SK-N-SH (cell line): ENCODE data around the gene ZNF346. TPM values are rescaled to one million over a fixed set of nuclear protein-coding genes. Genes with fewer than 3 reads are reported as not detected.

Source experiments
- CTCF ChIA-PET: fragments of 300-600, 350-600 bp; formaldehyde crosslinking; extraction: SDS; loops from one replicate; lab custom pipeline; 2021; lab: Yijun Ruan, JAX
- POLR2A ChIA-PET: fragments of 350-600 bp; sonication (Branson Sonifier 250); formaldehyde crosslinking; extraction: SDS; loops from one replicate; lab custom pipeline; 2020; ENCODE audit warnings: antibody characterized with exemption, inconsistent platforms; lab: Yijun Ruan, JAX
- DNase-seq: peaks from one replicate; pipeline ENCODE4 v3.0.0; 2012
- H2AFZ ChIP-seq: fragments of 200-600 bp; sonication (generic); 2 replicates; pipeline ENCODE4 v1.8.1; 2016; ENCODE audit warnings: antibody characterized with exemption, mild to moderate bottlenecking, low read depth
- H3F3A ChIP-seq: fragments of 200-600 bp; sonication (generic); replicated peaks from 2 replicates; pipeline ENCODE3; 2016; ENCODE audit warnings: antibody characterized with exemption, mild to moderate bottlenecking; ENCODE audit not compliant: insufficient read depth
- H3K27ac ChIP-seq, 2 experiments: fragments of 200-500 bp in 1 of 2; fragments of 200-600 bp in 1 of 2; sonication (Bioruptor generic) in 1 of 2; sonication (generic), shearing (Covaris generic) in 1 of 2; 2 replicates each; pipeline versions ENCODE4 v1.5.1 to v1.6.1; 2014 to 2016; ENCODE audit warnings: low read depth in 2 of 2, inconsistent platforms in 1 of 2, low read length in 1 of 2, mild to moderate bottlenecking in 1 of 2, mixed read lengths in 1 of 2
- H3K27me3 ChIP-seq: fragments of 200-600 bp; sonication (generic), shearing (Covaris generic); 2 replicates; pipeline ENCODE4 v1.6.1; 2016; ENCODE audit warnings: mixed run types; ENCODE audit not compliant: insufficient read depth
- H3K36me3 ChIP-seq, 2 experiments: fragments of 200-500 bp in 1 of 2; fragments of 200-600 bp in 1 of 2; sonication (Bioruptor generic) in 1 of 2; sonication (generic) in 1 of 2; replicated peaks in 1 of 2; 2 replicates each; pipeline versions ENCODE3 to v1.5.1; 2014 to 2016; ENCODE audit warnings: low read length in 1 of 2, mild to moderate bottlenecking in 1 of 2; ENCODE audit not compliant: insufficient read depth in 2 of 2, control insufficient read depth in 1 of 2
- H3K4me1 ChIP-seq, 2 experiments: fragments of 200-500 bp in 1 of 2; fragments of 200-600 bp in 1 of 2; sonication (Bioruptor generic) in 1 of 2; sonication (generic), shearing (Covaris generic) in 1 of 2; 2 replicates each; pipeline versions ENCODE4 v1.5.1 to v1.6.1; 2014 to 2016; ENCODE audit warnings: low read depth in 1 of 2, low read length in 1 of 2, mixed run types in 1 of 2; ENCODE audit not compliant: insufficient read depth in 2 of 2, control insufficient read depth in 1 of 2
- H3K4me2 ChIP-seq: fragments of 200-600 bp; sonication (generic), shearing (Covaris generic); 2 replicates; pipeline ENCODE4 v1.6.1; 2017; ENCODE audit warnings: mixed run types
- H3K4me3 ChIP-seq, 2 experiments: fragments of 200-500 bp in 1 of 2; fragments of 200-600 bp in 1 of 2; sonication (Bioruptor generic) in 1 of 2; sonication (generic), shearing (Covaris generic) in 1 of 2; 2 replicates each; pipeline versions ENCODE4 v1.5.1 to v1.8.1; 2014 to 2016; ENCODE audit warnings: low read depth in 2 of 2, inconsistent platforms in 1 of 2, low read length in 1 of 2, mild to moderate bottlenecking in 1 of 2, mixed read lengths in 1 of 2, moderate library complexity in 1 of 2
- H3K79me2 ChIP-seq: fragments of 200-600 bp; sonication (generic); 2 replicates; pipeline ENCODE4 v1.8.1; 2017; ENCODE audit warnings: mild to moderate bottlenecking; ENCODE audit not compliant: insufficient read depth
- H3K9ac ChIP-seq: fragments of 200-600 bp; sonication (generic); 2 replicates; pipeline ENCODE4 v1.6.1; 2017; ENCODE audit warnings: mixed run types
- H3K9me2 ChIP-seq: fragments of 200-600 bp; sonication (generic); 2 replicates; pipeline ENCODE4 v1.6.1; 2017; ENCODE audit warnings: mixed run types
- H3K9me3 ChIP-seq: fragments of 200-600 bp; sonication (generic); 2 replicates; pipeline ENCODE4 v1.6.1; 2017; ENCODE audit warnings: mixed run types, mild to moderate bottlenecking, moderate library complexity
- H4K20me1 ChIP-seq: fragments of 200-600 bp; sonication (generic); 2 replicates; pipeline ENCODE4 v1.6.1; 2017; ENCODE audit warnings: mild to moderate bottlenecking, mixed run types; ENCODE audit not compliant: insufficient read depth
- CHD2 ChIP-seq: fragments of 150-350 bp; IDR thresholded peaks from 2 replicates; pipeline ENCODE4 v1.6.1; 2018; ENCODE audit warnings: low read length; ENCODE audit not compliant: partially characterized antibody
- EZH2phosphoT487 ChIP-seq: fragments of 200-600 bp; sonication (generic); IDR thresholded peaks from 2 replicates; pipeline ENCODE4 v1.6.1; 2017; ENCODE audit warnings: low read depth, mixed run types, mild to moderate bottlenecking, antibody characterized with exemption, moderate library complexity, borderline replicate concordance
- GATA2 ChIP-seq: sonication (generic); formaldehyde crosslinking; IDR thresholded peaks from 2 replicates; pipeline ENCODE4 v1.5.0; 2020; ENCODE audit warnings: mild to moderate bottlenecking, missing genetic modification reagents
- MEF2A ChIP-seq: IDR thresholded peaks from 2 replicates; pipeline ENCODE4 v1.4.0; 2012; ENCODE audit warnings: low read depth, borderline replicate concordance
- MXI1 ChIP-seq: IDR thresholded peaks from 2 replicates; pipeline ENCODE4 v1.6.1; 2012; ENCODE audit warnings: mild to moderate bottlenecking, low read depth, low read length, improper control_type of control experiment
- NFIC ChIP-seq: IDR thresholded peaks from 2 replicates; pipeline ENCODE4 v1.4.0; 2012; ENCODE audit warnings: borderline replicate concordance
- NRF1 ChIP-seq: IDR thresholded peaks from 2 replicates; pipeline ENCODE4 v1.6.1; 2012; ENCODE audit warnings: low read depth, mild to moderate bottlenecking, low read length
- RAD21 ChIP-seq: IDR thresholded peaks from 2 replicates; pipeline ENCODE4 v1.6.1; 2012; ENCODE audit warnings: mild to moderate bottlenecking, low read length
- RCOR1 ChIP-seq: fragments of 150-350 bp; IDR thresholded peaks from 2 replicates; pipeline ENCODE4 v1.6.1; 2017; ENCODE audit warnings: antibody characterized with exemption, low read length
- SIN3A ChIP-seq: IDR thresholded peaks from 2 replicates; pipeline ENCODE4 v1.6.1; 2012; ENCODE audit warnings: low read depth, mild to moderate bottlenecking, low read length, moderate library complexity, borderline replicate concordance
- SMC3 ChIP-seq: IDR thresholded peaks from 2 replicates; pipeline ENCODE4 v1.6.1; 2012; ENCODE audit warnings: low read depth, low read length, improper control_type of control experiment
- YY1 ChIP-seq: IDR thresholded peaks from 2 replicates; pipeline ENCODE4 v1.4.0; 2012; ENCODE audit warnings: low read depth, mild to moderate bottlenecking
- whole genome bisulfite sequencing: methylation state at CpG from one replicate; pipeline ENCODE4 v1.1.6; 2017; ENCODE audit warnings: low lambda C conversion rate; 5-methylcytosine and 5-hydroxymethylcytosine counted together
- polyA plus RNA-seq, 3 experiments: library from polyadenylated mRNA; depleted of rRNA; stranded (reverse); fragments of >200 nt; gene quantifications; 2 replicates each; pipeline ENCODE4 v1.2.3, GENCODE V29; 2012
- TF ChIP-seq, protein P1 (sequence below): IDR thresholded peaks from 2 replicates; pipeline ENCODE4 v1.4.0; 2012; ENCODE audit warnings: low read depth, borderline replicate concordance
- TF ChIP-seq, protein P2 (sequence below): IDR thresholded peaks from 2 replicates; pipeline ENCODE4; 2012
- TF ChIP-seq, protein P3 (sequence below): fragments of 150-350 bp; IDR thresholded peaks from 2 replicates; pipeline ENCODE4 v1.6.1; 2016; ENCODE audit warnings: mild to moderate bottlenecking, low read depth, low read length
- TF ChIP-seq, protein P4 (sequence below): fragments of 200-600 bp; sonication (generic); IDR thresholded peaks from 2 replicates; pipeline ENCODE4 v1.6.1; 2017; ENCODE audit warnings: antibody characterized with exemption, mild to moderate bottlenecking, moderate library complexity

ZNF346 gene
- polyA plus RNA-seq, 1 of the 3 experiments (the other 2 are of a cell fraction) = 15.1 TPM

DNA sequence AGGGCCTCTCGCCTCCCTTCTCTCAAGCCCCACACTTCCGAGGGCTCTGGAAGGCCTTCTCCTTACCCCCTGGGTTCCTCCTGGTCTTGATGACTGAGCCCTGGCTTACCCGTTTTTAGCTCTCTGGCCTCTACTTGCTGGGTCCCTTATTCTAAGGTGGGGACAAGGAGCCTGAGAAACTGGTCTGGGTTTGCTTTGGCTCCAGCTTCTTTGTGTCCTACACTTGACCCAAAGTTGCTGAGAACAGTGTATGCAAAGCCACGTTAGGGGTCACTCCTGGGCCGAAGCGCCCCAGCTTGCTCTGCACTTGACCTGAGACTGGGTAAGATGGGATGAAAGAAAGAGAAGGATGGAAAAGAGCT, 788 bp downstream of the ZNF346 start:
- ChIA-PET POLR2A (interaction anchor here (0.8 to 1.3 kb wide), 3 partner anchors 17 to 20 kb away, joined by 3 to 4 read pairs (median 3); partner anchors contain the start of gene UIMC1), CTCF (interaction anchor here (0.8 to 2.1 kb wide), 9 partner anchors 10 to 393 kb away, joined by 3 to 11 read pairs (median 4); partner anchors contain the start of genes EIF4E1B, SNCB and UIMC1)
- Histone ChIP-seq H3K9me3 (no peaks in the 10 kb centered on the region), H3K27ac (peak overlapping the region; percentile 61 to 80), H3K27me3 (no peaks in the 10 kb centered on the region), H2AFZ (peak overlapping the region; percentile 94), H4K20me1 (no peaks in the 10 kb centered on the region), H3K9me2 (no peaks in the 10 kb centered on the region), H3K36me3 (peaks cover 6 to 8% of the 10 kb centered on the region in 2 experiments), H3F3A (peaks cover 10% of the 10 kb centered on the region), H3K79me2 (peaks cover 59% of the 10 kb centered on the region), H3K4me1 (peaks cover 0 to 5% of the 10 kb centered on the region in 2 experiments; a peak in 1 of 4 replicates), H3K4me2 (peak overlapping the region; percentile 99), H3K9ac (peak overlapping the region; percentile 94), H3K4me3 (peak overlapping the region; percentile 77 to 94)
- TF ChIP-seq CHD2 (no peak), GATA2 (CRISPR knock-in tag) (no peak), NFIC (no peak), RCOR1 (no peak), YY1 (no peak), NRF1 (no peak), SIN3A (no peak), SMC3 (no peak), RAD21 (no peak), MXI1 (no peak), EZH2phosphoT487 (no peak)
- TF ChIP-seq, protein P1, sequence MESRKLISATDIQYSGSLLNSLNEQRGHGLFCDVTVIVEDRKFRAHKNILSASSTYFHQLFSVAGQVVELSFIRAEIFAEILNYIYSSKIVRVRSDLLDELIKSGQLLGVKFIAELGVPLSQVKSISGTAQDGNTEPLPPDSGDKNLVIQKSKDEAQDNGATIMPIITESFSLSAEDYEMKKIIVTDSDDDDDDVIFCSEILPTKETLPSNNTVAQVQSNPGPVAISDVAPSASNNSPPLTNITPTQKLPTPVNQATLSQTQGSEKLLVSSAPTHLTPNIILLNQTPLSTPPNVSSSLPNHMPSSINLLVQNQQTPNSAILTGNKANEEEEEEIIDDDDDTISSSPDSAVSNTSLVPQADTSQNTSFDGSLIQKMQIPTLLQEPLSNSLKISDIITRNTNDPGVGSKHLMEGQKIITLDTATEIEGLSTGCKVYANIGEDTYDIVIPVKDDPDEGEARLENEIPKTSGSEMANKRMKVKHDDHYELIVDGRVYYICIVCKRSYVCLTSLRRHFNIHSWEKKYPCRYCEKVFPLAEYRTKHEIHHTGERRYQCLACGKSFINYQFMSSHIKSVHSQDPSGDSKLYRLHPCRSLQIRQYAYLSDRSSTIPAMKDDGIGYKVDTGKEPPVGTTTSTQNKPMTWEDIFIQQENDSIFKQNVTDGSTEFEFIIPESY = no peak
- 24% methylated on average over 6 of the region's 6 CpGs for WGBS
- DNase-seq = peak; percentile 41

DNA sequence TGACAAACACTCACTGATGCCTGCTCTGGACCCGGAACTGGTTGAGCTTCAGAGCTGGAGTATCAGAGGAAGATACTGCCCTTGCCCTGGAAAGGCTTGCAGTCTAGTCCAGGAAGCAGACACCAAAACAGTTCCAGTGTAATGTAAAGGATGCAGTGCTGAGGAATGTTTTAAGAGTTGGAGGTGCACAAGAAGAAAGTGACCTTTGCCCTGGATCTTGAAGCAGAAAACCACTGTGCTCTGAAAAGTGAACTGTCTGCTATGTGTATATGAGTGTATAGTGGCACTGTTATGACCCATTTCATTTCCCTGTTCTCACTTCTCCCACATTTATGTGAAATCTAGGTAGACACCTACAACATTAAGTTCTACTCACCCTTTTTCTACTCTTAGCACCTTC, 2.1 kb downstream of the ZNF346 start:
- H3K4me3 ChIP-seq = no peak overlapping the region
- H3K9me2 ChIP-seq = no peaks in the 10 kb centered on the region
- ChIA-PET POLR2A (no interaction called here), CTCF (interaction anchor here (1.6 kb wide), 1 partner anchor 364 kb away, joined by 7 read pairs; no protein-coding TSS in a partner anchor)
- TF ChIP-seq, protein P2, sequence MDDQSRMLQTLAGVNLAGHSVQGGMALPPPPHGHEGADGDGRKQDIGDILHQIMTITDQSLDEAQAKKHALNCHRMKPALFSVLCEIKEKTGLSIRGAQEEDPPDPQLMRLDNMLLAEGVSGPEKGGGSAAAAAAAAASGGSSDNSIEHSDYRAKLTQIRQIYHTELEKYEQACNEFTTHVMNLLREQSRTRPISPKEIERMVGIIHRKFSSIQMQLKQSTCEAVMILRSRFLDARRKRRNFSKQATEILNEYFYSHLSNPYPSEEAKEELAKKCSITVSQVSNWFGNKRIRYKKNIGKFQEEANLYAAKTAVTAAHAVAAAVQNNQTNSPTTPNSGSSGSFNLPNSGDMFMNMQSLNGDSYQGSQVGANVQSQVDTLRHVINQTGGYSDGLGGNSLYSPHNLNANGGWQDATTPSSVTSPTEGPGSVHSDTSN = no peak
- TF ChIP-seq, protein P3, sequence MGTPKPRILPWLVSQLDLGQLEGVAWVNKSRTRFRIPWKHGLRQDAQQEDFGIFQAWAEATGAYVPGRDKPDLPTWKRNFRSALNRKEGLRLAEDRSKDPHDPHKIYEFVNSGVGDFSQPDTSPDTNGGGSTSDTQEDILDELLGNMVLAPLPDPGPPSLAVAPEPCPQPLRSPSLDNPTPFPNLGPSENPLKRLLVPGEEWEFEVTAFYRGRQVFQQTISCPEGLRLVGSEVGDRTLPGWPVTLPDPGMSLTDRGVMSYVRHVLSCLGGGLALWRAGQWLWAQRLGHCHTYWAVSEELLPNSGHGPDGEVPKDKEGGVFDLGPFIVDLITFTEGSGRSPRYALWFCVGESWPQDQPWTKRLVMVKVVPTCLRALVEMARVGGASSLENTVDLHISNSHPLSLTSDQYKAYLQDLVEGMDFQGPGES = no peak
- TF ChIP-seq NFIC (no peak), MEF2A (no peak)
- TF ChIP-seq, protein P1 = no peak
- TF ChIP-seq, protein P4, sequence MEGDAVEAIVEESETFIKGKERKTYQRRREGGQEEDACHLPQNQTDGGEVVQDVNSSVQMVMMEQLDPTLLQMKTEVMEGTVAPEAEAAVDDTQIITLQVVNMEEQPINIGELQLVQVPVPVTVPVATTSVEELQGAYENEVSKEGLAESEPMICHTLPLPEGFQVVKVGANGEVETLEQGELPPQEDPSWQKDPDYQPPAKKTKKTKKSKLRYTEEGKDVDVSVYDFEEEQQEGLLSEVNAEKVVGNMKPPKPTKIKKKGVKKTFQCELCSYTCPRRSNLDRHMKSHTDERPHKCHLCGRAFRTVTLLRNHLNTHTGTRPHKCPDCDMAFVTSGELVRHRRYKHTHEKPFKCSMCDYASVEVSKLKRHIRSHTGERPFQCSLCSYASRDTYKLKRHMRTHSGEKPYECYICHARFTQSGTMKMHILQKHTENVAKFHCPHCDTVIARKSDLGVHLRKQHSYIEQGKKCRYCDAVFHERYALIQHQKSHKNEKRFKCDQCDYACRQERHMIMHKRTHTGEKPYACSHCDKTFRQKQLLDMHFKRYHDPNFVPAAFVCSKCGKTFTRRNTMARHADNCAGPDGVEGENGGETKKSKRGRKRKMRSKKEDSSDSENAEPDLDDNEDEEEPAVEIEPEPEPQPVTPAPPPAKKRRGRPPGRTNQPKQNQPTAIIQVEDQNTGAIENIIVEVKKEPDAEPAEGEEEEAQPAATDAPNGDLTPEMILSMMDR = no peak
- H3F3A ChIP-seq = peaks cover 10% of the 10 kb centered on the region
- no peak overlapping the region for H2AFZ ChIP-seq
- H3K4me1 ChIP-seq = peaks cover 0 to 5% of the 10 kb centered on the region in 2 experiments; a peak in 1 of 4 replicates
- WGBS = 93% methylated on average over 1 of the region's 1 CpG
- H4K20me1 ChIP-seq = no peaks in the 10 kb centered on the region
- no peak for DNase-seq
- H3K79me2 ChIP-seq = peaks cover 70% of the 10 kb centered on the region
- no peak overlapping the region for H3K27ac ChIP-seq
- H3K9ac ChIP-seq = no peak overlapping the region
- no peaks in the 10 kb centered on the region for H3K9me3 ChIP-seq
- no peak overlapping the region for H3K4me2 ChIP-seq
- no peaks in the 10 kb centered on the region for H3K27me3 ChIP-seq
- peaks cover 6 to 12% of the 10 kb centered on the region in 2 experiments for H3K36me3 ChIP-seq
